Endothelial cell of umbilical vein (primary cell): ENCODE measurements around the gene BCL2A1. TPM values are rescaled to one million over a fixed set of nuclear protein-coding genes. Genes with fewer than 3 reads are reported as not detected.

Experiments used
- BruUV-seq: library from RNA; stranded (reverse); fragments of 400-500 nt; replicated peaks from 2 replicates; lab custom pipeline; 2021; lab: Mats Ljungman, UMichigan
- CTCF ChIA-PET: fragments of 300-600, 350-600 bp; sonication (Branson Sonifier 250); formaldehyde crosslinking; loops from one replicate; lab custom pipeline; 2021; ENCODE audit warnings: antibody characterized with exemption, inconsistent platforms; lab: Charles Lee
- POLR2A ChIA-PET: fragments of 300-600, 350-600 bp; sonication (Branson Sonifier 250); formaldehyde crosslinking; loops from one replicate; lab custom pipeline; 2021; ENCODE audit warnings: antibody characterized with exemption, inconsistent platforms; lab: Charles Lee
- DNase-seq: peaks from one replicate; pipeline ENCODE4 v3.0.0-alpha.2; 2011; ENCODE audit warnings: low read depth, low spot score
- FAIRE-seq: peaks from 2 replicates; lab custom pipeline; 2011; peaks lifted over from hg19 to GRCh38; lab: Jason Lieb, UNC
- H2AFZ ChIP-seq: 2 replicates; pipeline ENCODE4 v1.6.0; 2012; ENCODE audit warnings: low read depth, low read length, control low read depth, inconsistent platforms
- H3K27ac ChIP-seq: 2 replicates; pipeline ENCODE4 v1.5.1; 2011; ENCODE audit warnings: low read depth, mild to moderate bottlenecking, control low read depth, low read length, moderate library complexity; ENCODE audit not compliant: insufficient read depth
- H3K27me3 ChIP-seq, 2 experiments: 2 replicates each; pipeline versions ENCODE4 v1.6.0 to v1.6.1; 2011; ENCODE audit warnings: low read length in 2 of 2, mixed read lengths in 1 of 2; ENCODE audit not compliant: control insufficient read depth in 2 of 2, insufficient read depth in 2 of 2
- H3K36me3 ChIP-seq, 2 experiments: 2 replicates in 1 of 2; 3 replicates in 1 of 2; pipeline ENCODE4 v1.5.1; 2011; ENCODE audit warnings: low read length in 2 of 2, mild to moderate bottlenecking in 1 of 2, moderate library complexity in 1 of 2; ENCODE audit not compliant: control insufficient read depth in 2 of 2, insufficient read depth in 2 of 2; ENCODE audit errors: extremely low read depth in 1 of 2
- H3K4me1 ChIP-seq: 3 replicates; pipeline ENCODE4 v1.5.1; 2011; ENCODE audit warnings: mild to moderate bottlenecking, low read length; ENCODE audit not compliant: control insufficient read depth, insufficient read depth; ENCODE audit errors: extremely low read depth
- H3K4me2 ChIP-seq: 2 replicates; pipeline ENCODE4 v1.6.1; 2011; ENCODE audit warnings: low read length, control low read depth, mixed read lengths; ENCODE audit not compliant: insufficient read depth
- H3K4me3 ChIP-seq, 3 experiments: fragments of 200-600 bp in 1 of 3; sonication (generic), shearing (Covaris generic) in 1 of 3; replicated peaks in 1 of 3; 2 replicates each; pipeline ENCODE4 v1.5.1; 2011 to 2016; ENCODE audit warnings: control low read depth in 3 of 3, low read length in 3 of 3, mild to moderate bottlenecking in 2 of 3, inconsistent platforms in 1 of 3, low read depth in 1 of 3, moderate library complexity in 1 of 3; ENCODE audit not compliant: insufficient read depth in 1 of 3
- H3K79me2 ChIP-seq: 2 replicates; pipeline ENCODE4 v1.6.0; 2012; ENCODE audit warnings: low read length, inconsistent platforms; ENCODE audit not compliant: control insufficient read depth, insufficient read depth
- H3K9ac ChIP-seq: replicated peaks from 2 replicates; pipeline ENCODE3; 2011; ENCODE audit warnings: low read length, control low read depth; ENCODE audit not compliant: insufficient read depth; ENCODE audit errors: extremely low read depth
- H3K9me1 ChIP-seq: replicated peaks from 3 replicates; pipeline ENCODE4 v1.6.0; 2011; ENCODE audit warnings: mild to moderate bottlenecking, low read length; ENCODE audit not compliant: control insufficient read depth, insufficient read depth; ENCODE audit errors: extremely low read depth
- H3K9me3 ChIP-seq: replicated peaks from 2 replicates; pipeline ENCODE4 v1.5.1; 2012; ENCODE audit warnings: low read length, inconsistent platforms; ENCODE audit not compliant: control insufficient read depth, insufficient read depth
- H4K20me1 ChIP-seq: replicated peaks from 2 replicates; pipeline ENCODE3; 2011; ENCODE audit warnings: mild to moderate bottlenecking, low read length; ENCODE audit not compliant: control insufficient read depth, insufficient read depth; ENCODE audit errors: extremely low read depth
- CTCF ChIP-seq, 2 donors: IDR thresholded peaks; 1 replicate in 1 of 2; 2 replicates in 1 of 2; pipeline ENCODE4 v1.5.1; 2011; ENCODE audit warnings: low read length in 2 of 2, mild to moderate bottlenecking in 2 of 2, moderate library complexity in 2 of 2, control low read depth in 1 of 2, inconsistent platforms in 1 of 2, low read depth in 1 of 2; ENCODE audit not compliant: insufficient read depth in 1 of 2; ENCODE audit errors: extremely low read depth in 1 of 2
- EZH2 ChIP-seq: IDR thresholded peaks from 2 replicates; pipeline ENCODE4 v1.6.1; 2012; ENCODE audit warnings: borderline replicate concordance, low read depth, mild to moderate bottlenecking, moderate library complexity, low read length, inconsistent platforms; ENCODE audit not compliant: severe bottlenecking
- FOS ChIP-seq: IDR thresholded peaks from 2 replicates; pipeline ENCODE4 v1.6.1; 2011; ENCODE audit warnings: mild to moderate bottlenecking, low read length, moderate library complexity, borderline replicate concordance; ENCODE audit not compliant: insufficient read depth
- GATA2 ChIP-seq: IDR thresholded peaks from 2 replicates; pipeline ENCODE4 v1.7.0; 2011; ENCODE audit warnings: low read depth, mild to moderate bottlenecking, moderate library complexity, mixed read lengths, low read length; ENCODE audit not compliant: insufficient read length, insufficient read depth
- JUN ChIP-seq: IDR thresholded peaks from 2 replicates; pipeline ENCODE4 v1.6.1; 2011; ENCODE audit warnings: borderline replicate concordance, low read depth; ENCODE audit not compliant: insufficient read length, insufficient read depth
- MAX ChIP-seq: IDR thresholded peaks from 2 replicates; pipeline ENCODE4 v1.6.1; 2011; ENCODE audit not compliant: insufficient read depth, insufficient read length
- MYC ChIP-seq: IDR thresholded peaks from one replicate; pipeline ENCODE4 v1.6.1; 2011; ENCODE audit warnings: mild to moderate bottlenecking, low read depth, low read length
- POLR2A ChIP-seq: IDR thresholded peaks from 2 replicates; pipeline ENCODE4 v1.6.1; 2012; ENCODE audit warnings: low read depth, mild to moderate bottlenecking, control low read depth, low read length
- POLR2AphosphoS5 ChIP-seq: IDR thresholded peaks from 2 replicates; pipeline ENCODE4 v1.6.1; 2012; ENCODE audit warnings: low read depth, mild to moderate bottlenecking, control low read depth, low read length, moderate library complexity; ENCODE audit not compliant: insufficient read depth
- dilution Hi-C: fragments of 300-500 bp; cut with MboI; formaldehyde crosslinking; loops from one replicate; pipeline ENCODE4 v1.15.0; 2019; ENCODE audit warnings: low sequenced_read_pairs; ENCODE audit not compliant: extremely low pct_ligation_motif_present
- intact Hi-C: fragments of 100-400 bp; cut with micrococcal nuclease; formaldehyde crosslinking; loops from one replicate; pipeline ENCODE4 v1.10.0; 2022
- polyA plus RNA-seq, 4 experiments: library from polyadenylated mRNA; depleted of rRNA in 3 of 4; stranded (reverse) in 3 of 4; unstranded in 1 of 4; fragments of >200 nt; gene quantifications; 2 replicates each; pipeline versions ENCODE4 v1.2.1 to v1.2.3, GENCODE V29; 2011 to 2012; ENCODE audit warnings: missing spikeins in 1 of 4
- total RNA-seq: library from RNA; stranded (reverse); gene quantifications from 2 replicates; pipeline ENCODE4 v1.2.3, GENCODE V29; 2021

The BCL2A1 gene
- total and polyA plus RNA-seq, 2 donors (not counting 3 experiments of a cell fraction or from before 2014, with no cell fraction given) = not detected

- Histone ChIP-seq H3K27me3 (peaks cover 0 to 3% of the 10 kb centered on the region in 2 experiments), H3K9me1 (no peaks in the 10 kb centered on the region), H3K79me2 (no peaks in the 10 kb centered on the region), H3K27ac (no peak overlapping the region), H3K4me2 (no peak overlapping the region), H3K36me3 (no peaks in the 10 kb centered on the region), H2AFZ (no peak overlapping the region), H3K4me3 (no peak overlapping the region), H3K9me3 (no peaks in the 10 kb centered on the region), H4K20me1 (no peaks in the 10 kb centered on the region), H3K9ac (no peak overlapping the region), H3K4me1 (no peaks in the 10 kb centered on the region)
- dilution Hi-C loops (no loop called here), intact Hi-C loops (loop anchor here (5.0 kb wide), 1 partner anchor 437 kb away; no protein-coding TSS in a partner anchor)
- ChIA-PET POLR2A (no interaction called here), CTCF (no interaction called here)
- TF ChIP-seq MYC = no peak
- no peak for TF ChIP-seq CTCF (IDR thresholded peaks at IDR 0.05; ENCODE audit: extremely low read depth in 1 of 2, insufficient read depth in 1 of 2, low read depth in 1 of 2, low read length in 2 of 2)
- TF ChIP-seq GATA2 = no peak
- no peak for TF ChIP-seq POLR2A
- no peak for TF ChIP-seq EZH2
- TF ChIP-seq MAX = no peak
- TF ChIP-seq POLR2AphosphoS5 = no peak
- TF ChIP-seq FOS = no peak
- no peak for TF ChIP-seq JUN
- no peak for FAIRE-seq
- DNase-seq = no peak
- no TSS peak for BruUV-seq
Observed at GRCh38 chr15:79943820-79944219, 27.2 kb downstream of the BCL2A1 start.
